SK-N-SH (cell line): ENCODE results near the gene C4BPB. TPM values are rescaled to one million over a fixed set of nuclear protein-coding genes. Genes with fewer than 3 reads are reported as not detected.

Experiments
- CTCF ChIA-PET: fragments of 300-600, 350-600 bp; formaldehyde crosslinking; extraction: SDS; loops from one replicate; lab custom pipeline; 2021; lab: Yijun Ruan, JAX
- POLR2A ChIA-PET: fragments of 350-600 bp; sonication (Branson Sonifier 250); formaldehyde crosslinking; extraction: SDS; loops from one replicate; lab custom pipeline; 2020; ENCODE audit warnings: antibody characterized with exemption, inconsistent platforms; lab: Yijun Ruan, JAX
- DNase-seq: peaks from one replicate; pipeline ENCODE4 v3.0.0; 2012
- H2AFZ ChIP-seq: fragments of 200-600 bp; sonication (generic); 2 replicates; pipeline ENCODE4 v1.8.1; 2016; ENCODE audit warnings: antibody characterized with exemption, mild to moderate bottlenecking, low read depth
- H3F3A ChIP-seq: fragments of 200-600 bp; sonication (generic); replicated peaks from 2 replicates; pipeline ENCODE3; 2016; ENCODE audit warnings: antibody characterized with exemption, mild to moderate bottlenecking; ENCODE audit not compliant: insufficient read depth
- H3K27ac ChIP-seq, 2 experiments: fragments of 200-500 bp in 1 of 2; fragments of 200-600 bp in 1 of 2; sonication (Bioruptor generic) in 1 of 2; sonication (generic), shearing (Covaris generic) in 1 of 2; 2 replicates each; pipeline versions ENCODE4 v1.5.1 to v1.6.1; 2014 to 2016; ENCODE audit warnings: low read depth in 2 of 2, inconsistent platforms in 1 of 2, low read length in 1 of 2, mild to moderate bottlenecking in 1 of 2, mixed read lengths in 1 of 2
- H3K27me3 ChIP-seq: fragments of 200-600 bp; sonication (generic), shearing (Covaris generic); 2 replicates; pipeline ENCODE4 v1.6.1; 2016; ENCODE audit warnings: mixed run types; ENCODE audit not compliant: insufficient read depth
- H3K36me3 ChIP-seq, 2 experiments: fragments of 200-500 bp in 1 of 2; fragments of 200-600 bp in 1 of 2; sonication (Bioruptor generic) in 1 of 2; sonication (generic) in 1 of 2; replicated peaks in 1 of 2; 2 replicates each; pipeline versions ENCODE3 to v1.5.1; 2014 to 2016; ENCODE audit warnings: low read length in 1 of 2, mild to moderate bottlenecking in 1 of 2; ENCODE audit not compliant: insufficient read depth in 2 of 2, control insufficient read depth in 1 of 2
- H3K4me1 ChIP-seq, 2 experiments: fragments of 200-500 bp in 1 of 2; fragments of 200-600 bp in 1 of 2; sonication (Bioruptor generic) in 1 of 2; sonication (generic), shearing (Covaris generic) in 1 of 2; 2 replicates each; pipeline versions ENCODE4 v1.5.1 to v1.6.1; 2014 to 2016; ENCODE audit warnings: low read depth in 1 of 2, low read length in 1 of 2, mixed run types in 1 of 2; ENCODE audit not compliant: insufficient read depth in 2 of 2, control insufficient read depth in 1 of 2
- H3K4me2 ChIP-seq: fragments of 200-600 bp; sonication (generic), shearing (Covaris generic); 2 replicates; pipeline ENCODE4 v1.6.1; 2017; ENCODE audit warnings: mixed run types
- H3K4me3 ChIP-seq, 2 experiments: fragments of 200-500 bp in 1 of 2; fragments of 200-600 bp in 1 of 2; sonication (Bioruptor generic) in 1 of 2; sonication (generic), shearing (Covaris generic) in 1 of 2; 2 replicates each; pipeline versions ENCODE4 v1.5.1 to v1.8.1; 2014 to 2016; ENCODE audit warnings: low read depth in 2 of 2, inconsistent platforms in 1 of 2, low read length in 1 of 2, mild to moderate bottlenecking in 1 of 2, mixed read lengths in 1 of 2, moderate library complexity in 1 of 2
- H3K79me2 ChIP-seq: fragments of 200-600 bp; sonication (generic); 2 replicates; pipeline ENCODE4 v1.8.1; 2017; ENCODE audit warnings: mild to moderate bottlenecking; ENCODE audit not compliant: insufficient read depth
- H3K9ac ChIP-seq: fragments of 200-600 bp; sonication (generic); 2 replicates; pipeline ENCODE4 v1.6.1; 2017; ENCODE audit warnings: mixed run types
- H3K9me2 ChIP-seq: fragments of 200-600 bp; sonication (generic); 2 replicates; pipeline ENCODE4 v1.6.1; 2017; ENCODE audit warnings: mixed run types
- H3K9me3 ChIP-seq: fragments of 200-600 bp; sonication (generic); 2 replicates; pipeline ENCODE4 v1.6.1; 2017; ENCODE audit warnings: mixed run types, mild to moderate bottlenecking, moderate library complexity
- H4K20me1 ChIP-seq: fragments of 200-600 bp; sonication (generic); 2 replicates; pipeline ENCODE4 v1.6.1; 2017; ENCODE audit warnings: mild to moderate bottlenecking, mixed run types; ENCODE audit not compliant: insufficient read depth
- CHD2 ChIP-seq: fragments of 150-350 bp; IDR thresholded peaks from 2 replicates; pipeline ENCODE4 v1.6.1; 2018; ENCODE audit warnings: low read length; ENCODE audit not compliant: partially characterized antibody
- ELF1 ChIP-seq: IDR thresholded peaks from 2 replicates; pipeline ENCODE4 v1.4.0; 2012
- EZH2phosphoT487 ChIP-seq: fragments of 200-600 bp; sonication (generic); IDR thresholded peaks from 2 replicates; pipeline ENCODE4 v1.6.1; 2017; ENCODE audit warnings: low read depth, mixed run types, mild to moderate bottlenecking, antibody characterized with exemption, moderate library complexity, borderline replicate concordance
- FOSL2 ChIP-seq: IDR thresholded peaks from 2 replicates; pipeline ENCODE4 v1.4.0; 2012; ENCODE audit warnings: low read depth, mild to moderate bottlenecking, moderate library complexity, borderline replicate concordance
- MEF2A ChIP-seq: IDR thresholded peaks from 2 replicates; pipeline ENCODE4 v1.4.0; 2012; ENCODE audit warnings: low read depth, borderline replicate concordance
- MXI1 ChIP-seq: IDR thresholded peaks from 2 replicates; pipeline ENCODE4 v1.6.1; 2012; ENCODE audit warnings: mild to moderate bottlenecking, low read depth, low read length, improper control_type of control experiment
- POLR2AphosphoS5 ChIP-seq: IDR thresholded peaks from 2 replicates; pipeline ENCODE4 v1.6.1; 2012; ENCODE audit warnings: low read depth, low read length
- RCOR1 ChIP-seq: fragments of 150-350 bp; IDR thresholded peaks from 2 replicates; pipeline ENCODE4 v1.6.1; 2017; ENCODE audit warnings: antibody characterized with exemption, low read length
- RFX5 ChIP-seq: IDR thresholded peaks from 2 replicates; pipeline ENCODE4 v1.6.1; 2012; ENCODE audit warnings: mild to moderate bottlenecking, improper control_type of control experiment, low read length
- RXRA ChIP-seq: IDR thresholded peaks from 2 replicates; pipeline ENCODE4 v1.4.0; 2012; ENCODE audit warnings: low read depth, mild to moderate bottlenecking, borderline replicate concordance
- SIN3A ChIP-seq: IDR thresholded peaks from 2 replicates; pipeline ENCODE4 v1.6.1; 2012; ENCODE audit warnings: low read depth, mild to moderate bottlenecking, low read length, moderate library complexity, borderline replicate concordance
- SMC3 ChIP-seq: IDR thresholded peaks from 2 replicates; pipeline ENCODE4 v1.6.1; 2012; ENCODE audit warnings: low read depth, low read length, improper control_type of control experiment
- TAF1 ChIP-seq: IDR thresholded peaks from 2 replicates; pipeline ENCODE4 v1.6.1; 2012; ENCODE audit warnings: low read depth, mild to moderate bottlenecking, low read length, moderate library complexity, borderline replicate concordance
- TEAD4 ChIP-seq: IDR thresholded peaks from 2 replicates; pipeline ENCODE4 v1.4.0; 2012; ENCODE audit warnings: mild to moderate bottlenecking, borderline replicate concordance; ENCODE audit not compliant: insufficient read depth
- YY1 ChIP-seq: IDR thresholded peaks from 2 replicates; pipeline ENCODE4 v1.4.0; 2012; ENCODE audit warnings: low read depth, mild to moderate bottlenecking
- WGBS: methylation state at CpG from one replicate; pipeline ENCODE4 v1.1.6; 2017; ENCODE audit warnings: low lambda C conversion rate; 5-methylcytosine and 5-hydroxymethylcytosine counted together
- polyA plus RNA-seq, 3 experiments: library from polyadenylated mRNA; depleted of rRNA; stranded (reverse); fragments of >200 nt; gene quantifications; 2 replicates each; pipeline ENCODE4 v1.2.3, GENCODE V29; 2012
- TF ChIP-seq, protein P1 (sequence below): fragments of 200-600 bp; sonication (generic); IDR thresholded peaks from 2 replicates; pipeline ENCODE4 v1.6.1; 2017; ENCODE audit warnings: antibody characterized with exemption, mild to moderate bottlenecking, moderate library complexity
- TF ChIP-seq, protein P2 (sequence below): IDR thresholded peaks from 2 replicates; pipeline ENCODE4 v1.4.0; 2012; ENCODE audit warnings: low read depth, borderline replicate concordance
- TF ChIP-seq, protein P3 (sequence below): IDR thresholded peaks from 2 replicates; pipeline ENCODE4 v1.4.0; 2012; ENCODE audit warnings: low read depth

C4BPB gene
- polyA plus RNA-seq, 1 of the 3 experiments (the other 2 are of a cell fraction) = not detected

DNA sequence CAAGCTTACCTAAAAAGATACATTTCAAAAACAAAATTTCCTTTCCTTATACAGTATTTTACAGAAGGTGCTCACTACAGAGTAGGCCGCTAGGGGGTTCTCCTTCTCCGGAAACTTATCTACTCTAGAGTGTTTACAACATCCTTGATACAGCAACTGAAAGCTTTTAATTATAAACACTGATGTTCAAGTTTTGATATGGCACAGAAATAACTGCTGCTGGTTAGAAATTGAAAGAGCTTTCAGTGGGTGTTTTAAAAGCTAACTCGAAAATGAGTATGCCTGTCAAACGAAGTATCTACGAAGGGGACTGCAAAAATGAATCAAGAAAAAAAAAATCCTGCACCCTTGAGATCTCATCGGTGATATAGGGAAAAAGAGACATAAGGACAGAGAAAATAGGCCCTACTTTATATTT is 38.7 kb upstream of the C4BPB start (continued):
- TF ChIP-seq FOSL2 (no peak), RXRA (no peak)
- TF ChIP-seq, protein P1, sequence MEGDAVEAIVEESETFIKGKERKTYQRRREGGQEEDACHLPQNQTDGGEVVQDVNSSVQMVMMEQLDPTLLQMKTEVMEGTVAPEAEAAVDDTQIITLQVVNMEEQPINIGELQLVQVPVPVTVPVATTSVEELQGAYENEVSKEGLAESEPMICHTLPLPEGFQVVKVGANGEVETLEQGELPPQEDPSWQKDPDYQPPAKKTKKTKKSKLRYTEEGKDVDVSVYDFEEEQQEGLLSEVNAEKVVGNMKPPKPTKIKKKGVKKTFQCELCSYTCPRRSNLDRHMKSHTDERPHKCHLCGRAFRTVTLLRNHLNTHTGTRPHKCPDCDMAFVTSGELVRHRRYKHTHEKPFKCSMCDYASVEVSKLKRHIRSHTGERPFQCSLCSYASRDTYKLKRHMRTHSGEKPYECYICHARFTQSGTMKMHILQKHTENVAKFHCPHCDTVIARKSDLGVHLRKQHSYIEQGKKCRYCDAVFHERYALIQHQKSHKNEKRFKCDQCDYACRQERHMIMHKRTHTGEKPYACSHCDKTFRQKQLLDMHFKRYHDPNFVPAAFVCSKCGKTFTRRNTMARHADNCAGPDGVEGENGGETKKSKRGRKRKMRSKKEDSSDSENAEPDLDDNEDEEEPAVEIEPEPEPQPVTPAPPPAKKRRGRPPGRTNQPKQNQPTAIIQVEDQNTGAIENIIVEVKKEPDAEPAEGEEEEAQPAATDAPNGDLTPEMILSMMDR = peak; percentile 92

DNA sequence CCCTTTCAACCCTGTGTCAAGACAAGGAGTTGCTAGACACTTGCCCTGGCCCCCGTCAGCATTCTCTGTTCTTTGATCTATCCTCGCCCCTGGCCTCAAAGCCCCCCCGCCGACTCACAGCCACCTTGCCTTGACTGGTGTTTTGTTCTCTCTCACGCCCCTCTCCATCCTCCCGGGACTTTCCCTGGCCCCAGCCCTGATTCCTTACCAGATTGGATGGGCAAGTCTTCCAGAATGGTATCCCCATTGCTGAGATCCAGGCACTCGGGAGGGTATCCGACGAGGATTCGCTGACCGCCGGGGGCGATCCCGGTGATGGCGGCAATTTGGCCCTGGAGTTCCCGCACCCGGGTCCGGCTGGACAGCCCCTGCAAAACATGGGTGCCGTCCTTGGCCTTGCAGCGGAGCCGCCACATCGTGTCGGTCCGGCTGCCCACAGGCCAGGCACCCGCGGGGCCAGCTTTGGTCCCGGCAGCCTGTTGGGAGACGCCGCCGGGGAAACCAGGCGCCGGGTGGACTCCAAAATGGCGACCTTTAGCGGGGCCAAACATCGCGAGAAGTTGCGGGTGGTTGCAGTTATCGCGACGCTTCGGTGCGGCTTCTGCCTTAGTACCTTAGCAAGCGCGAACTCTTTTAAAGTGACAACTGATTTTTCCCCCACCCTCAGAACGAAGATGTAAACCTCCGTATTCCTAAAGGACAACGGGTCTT is 38.0 kb upstream of the C4BPB start:
- peak overlapping the region; percentile 96 for H3K9ac ChIP-seq
- WGBS = 1% methylated on average over 26 of the region's 47 CpGs
- H3K9me2 ChIP-seq = no peaks in the 10 kb centered on the region
- DNase-seq = peak; percentile 91
- H2AFZ ChIP-seq = peak overlapping the region; percentile 96
- peaks cover 13% of the 10 kb centered on the region for H4K20me1 ChIP-seq
- H3K4me1 ChIP-seq = peaks cover 23 to 26% of the 10 kb centered on the region in 2 experiments
- peaks cover 17% of the 10 kb centered on the region for H3F3A ChIP-seq
- ChIA-PET POLR2A (no interaction called here), CTCF (interaction anchor here (0.6 to 2.0 kb wide), 24 partner anchors 7 to 449 kb away, joined by 3 to 30 read pairs (median 5); partner anchors contain the start of gene C1orf116)
- H3K9me3 ChIP-seq = no peaks in the 10 kb centered on the region
- peaks cover 32 to 38% of the 10 kb centered on the region in 2 experiments for H3K36me3 ChIP-seq
- no peaks in the 10 kb centered on the region for H3K27me3 ChIP-seq
- peak overlapping the region; percentile 77 to 97 for H3K4me3 ChIP-seq
- H3K27ac ChIP-seq = peak overlapping the region; percentile 77 to 89
- TF ChIP-seq SMC3 (no peak), TEAD4 (no peak), TAF1 (peak; percentile 73), RFX5 (no peak), RCOR1 (peak; percentile 39; the same call in 1 of the 2 replicates), MXI1 (peak; percentile 43; the same call in 1 of the 2 replicates), POLR2AphosphoS5 (peak; percentile 63; the same call in 1 of the 2 replicates), EZH2phosphoT487 (no peak), CHD2 (peak; percentile 99), MEF2A (no peak), SIN3A (peak; percentile 98), ELF1 (no peak), FOSL2 (no peak), YY1 (peak; percentile 93)
- TF ChIP-seq, protein P2, sequence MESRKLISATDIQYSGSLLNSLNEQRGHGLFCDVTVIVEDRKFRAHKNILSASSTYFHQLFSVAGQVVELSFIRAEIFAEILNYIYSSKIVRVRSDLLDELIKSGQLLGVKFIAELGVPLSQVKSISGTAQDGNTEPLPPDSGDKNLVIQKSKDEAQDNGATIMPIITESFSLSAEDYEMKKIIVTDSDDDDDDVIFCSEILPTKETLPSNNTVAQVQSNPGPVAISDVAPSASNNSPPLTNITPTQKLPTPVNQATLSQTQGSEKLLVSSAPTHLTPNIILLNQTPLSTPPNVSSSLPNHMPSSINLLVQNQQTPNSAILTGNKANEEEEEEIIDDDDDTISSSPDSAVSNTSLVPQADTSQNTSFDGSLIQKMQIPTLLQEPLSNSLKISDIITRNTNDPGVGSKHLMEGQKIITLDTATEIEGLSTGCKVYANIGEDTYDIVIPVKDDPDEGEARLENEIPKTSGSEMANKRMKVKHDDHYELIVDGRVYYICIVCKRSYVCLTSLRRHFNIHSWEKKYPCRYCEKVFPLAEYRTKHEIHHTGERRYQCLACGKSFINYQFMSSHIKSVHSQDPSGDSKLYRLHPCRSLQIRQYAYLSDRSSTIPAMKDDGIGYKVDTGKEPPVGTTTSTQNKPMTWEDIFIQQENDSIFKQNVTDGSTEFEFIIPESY = peak; percentile 99
- TF ChIP-seq, protein P3, sequence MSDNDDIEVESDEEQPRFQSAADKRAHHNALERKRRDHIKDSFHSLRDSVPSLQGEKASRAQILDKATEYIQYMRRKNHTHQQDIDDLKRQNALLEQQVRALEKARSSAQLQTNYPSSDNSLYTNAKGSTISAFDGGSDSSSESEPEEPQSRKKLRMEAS = peak; percentile 73; the same call in 1 of the 2 replicates
- peaks cover 51% of the 10 kb centered on the region for H3K79me2 ChIP-seq
- H3K4me2 ChIP-seq = peak overlapping the region; percentile 90
